Lung (tissue), 12 donors: ENCODE data around the gene EXOC2. TPM values are rescaled to one million over a fixed set of nuclear protein-coding genes. Genes with fewer than 3 reads are reported as not detected.

Source experiments
- ATAC-seq: fragments of 200-7000 bp; cut with Tn5 transposase; one replicate; pipeline ENCODE4 v1.9.1; 2020; ENCODE audit warnings: moderate number of reproducible peaks; ENCODE audit not compliant: insufficient read depth, low FRiP score
- DNase-seq, 3 donors: peaks; one replicate each; pipeline ENCODE4 v3.0.0-alpha.2; 2013 to 2017
- H3K27ac ChIP-seq, 2 donors: one replicate each; pipeline ENCODE4 v1.5.1; 2013; ENCODE audit warnings: mild to moderate bottlenecking in 2 of 2, moderate library complexity in 2 of 2, control low read depth in 1 of 2, inconsistent platforms in 1 of 2, low read depth in 1 of 2, low read length in 1 of 2
- H3K27me3 ChIP-seq, 3 donors: one replicate each; pipeline ENCODE4 v1.5.1; 2013; ENCODE audit warnings: low read length in 2 of 3; ENCODE audit not compliant: control insufficient read depth in 3 of 3, insufficient read depth in 3 of 3
- H3K36me3 ChIP-seq, 4 donors: one replicate each; pipeline ENCODE4 v1.5.1; 2013; ENCODE audit warnings: low read length in 4 of 4, mild to moderate bottlenecking in 1 of 4, moderate library complexity in 1 of 4; ENCODE audit not compliant: control insufficient read depth in 4 of 4, insufficient read depth in 4 of 4
- H3K4me1 ChIP-seq, 5 donors: one replicate each; pipeline ENCODE4 v1.5.1; 2013; ENCODE audit warnings: low read length in 5 of 5, mild to moderate bottlenecking in 2 of 5, moderate library complexity in 1 of 5; ENCODE audit not compliant: control insufficient read depth in 5 of 5, insufficient read depth in 5 of 5
- H3K4me3 ChIP-seq: one replicate; pipeline ENCODE4 v1.5.1; 2013; ENCODE audit warnings: mild to moderate bottlenecking, control low read depth, moderate library complexity
- H3K9ac ChIP-seq, 2 donors: one replicate each; pipeline ENCODE4 v1.5.1; 2013; ENCODE audit warnings: low read length in 2 of 2, control low read depth in 1 of 2; ENCODE audit not compliant: insufficient read depth in 1 of 2
- H3K9me3 ChIP-seq, 4 donors: one replicate each; pipeline ENCODE4 v1.5.1; 2013; ENCODE audit warnings: low read length in 3 of 4, mild to moderate bottlenecking in 1 of 4, moderate library complexity in 1 of 4; ENCODE audit not compliant: control insufficient read depth in 4 of 4, insufficient read depth in 3 of 4
- CTCF ChIP-seq: IDR thresholded peaks from 2 replicates; pipeline ENCODE4 v1.5.1; 2012; ENCODE audit warnings: mild to moderate bottlenecking; ENCODE audit errors: control extremely low read depth, extremely low read depth
- WGBS, 2 donors: extraction: QIAGEN DNeasy Blood & Tissue Kit; methylation state at CpG; one replicate each; pipeline ENCODE4 v1.1.7; 2013; 5-methylcytosine and 5-hydroxymethylcytosine counted together
- polyA plus RNA-seq, 2 donors: library from polyadenylated mRNA; stranded (reverse); fragments of 200-250 nt; gene quantifications; one replicate each; pipeline ENCODE4 v1.2.1, GENCODE V29; 2013
- total RNA-seq, 2 donors: library from RNA; depleted of rRNA in 1 of 2; stranded (reverse); fragments of >200 nt in 1 of 2; gene quantifications; one replicate each; pipeline ENCODE4 v1.2.1, GENCODE V29; 2014 to 2021
- donor health status: control.
- donor health status: control.
- donor health status: Bipolar disorder and iron deficiency.
- donor health status: healthy.
- donor health status: DM: yes; HTN: yes; CAD: no.

Gene EXOC2
- total and polyA plus RNA-seq, 4 donors, result 6.3 to 33.0 (median 12.8) TPM

DNA sequence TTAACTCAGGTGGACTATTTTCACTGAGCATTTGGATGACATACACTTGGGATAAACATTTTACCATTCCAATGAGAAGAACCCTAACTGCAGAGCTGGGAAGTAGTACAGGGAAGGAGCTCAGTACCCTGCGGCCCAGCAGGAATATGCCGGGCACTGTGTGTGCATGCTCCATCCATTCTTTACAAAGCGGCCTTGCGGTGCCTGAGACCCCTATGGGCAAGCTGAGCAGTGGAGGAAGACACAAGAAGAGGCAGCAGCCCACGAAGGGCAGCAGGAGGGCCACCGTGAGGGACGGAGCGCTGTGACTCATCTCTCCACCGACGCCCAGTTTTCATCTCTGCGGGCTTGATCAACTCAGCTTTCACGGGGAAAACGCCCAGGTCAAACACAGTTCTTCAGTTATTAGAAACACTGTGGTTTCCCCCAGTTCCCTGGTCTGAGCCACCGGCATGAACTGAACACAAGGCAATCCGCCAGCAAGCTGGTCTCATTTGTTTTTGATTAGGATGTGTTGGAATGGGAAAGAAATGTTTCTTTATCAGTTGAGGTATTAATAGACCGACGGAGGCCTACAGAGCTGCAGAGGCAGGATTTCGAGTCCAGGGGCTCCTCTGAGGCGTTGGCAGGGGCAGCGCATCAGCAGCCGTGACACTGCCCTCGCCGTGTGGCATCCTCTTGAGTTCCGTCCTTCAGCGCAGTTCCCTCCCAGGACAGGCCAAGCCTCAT, 256.5 kb downstream of the EXOC2 start:
- H3K36me3 ChIP-seq, result no peaks in the 10 kb centered on the region
- H3K9ac ChIP-seq, result no peak overlapping the region
- no peak for DNase-seq
- no peak for ATAC-seq
- no peak for TF ChIP-seq CTCF
- H3K27ac ChIP-seq, result no peak overlapping the region
- H3K4me1 ChIP-seq, result peaks cover 0 to 3% (median 0%) of the 10 kb centered on the region in 5 donors
- 87 to 91% methylated on average over 25 of the region's 25 CpGs for WGBS, 2 donors
- no peak overlapping the region for H3K4me3 ChIP-seq
- H3K9me3 ChIP-seq, result peaks cover 0 to 2% (median 0%) of the 10 kb centered on the region in 4 donors
- no peaks in the 10 kb centered on the region for H3K27me3 ChIP-seq

- TF ChIP-seq CTCF, result no peak
- Histone ChIP-seq H3K9ac (no peak overlapping the region), H3K4me1 (peaks cover 0 to 3% (median 0%) of the 10 kb centered on the region in 5 donors), H3K36me3 (no peaks in the 10 kb centered on the region), H3K4me3 (no peak overlapping the region), H3K27me3 (no peaks in the 10 kb centered on the region), H3K9me3 (peaks cover 0 to 2% (median 0%) of the 10 kb centered on the region in 4 donors), H3K27ac (no peak overlapping the region)
- 97% methylated on average over 47 to 50 of the region's 50 CpGs for WGBS, 2 donors
- ATAC-seq (no peak), DNase-seq (no peak)
These were observed 257.3 kb downstream of the EXOC2 start for GRCh38 chr6:435441-436307.

Other genes with a start within 250 kb of the EXOC2 start
- gene HUS1B, start 36.0 kb downstream of the EXOC2 start, total RNA-seq, result 1 to 10 TPM; 1.2 to 3.0 TPM
- under 1 TPM; 0.31 to 0.35 TPM for gene HUS1B, start 36.0 kb downstream of the EXOC2 start, polyA plus RNA-seq